GM12878 (cell line): ENCODE results near the gene CATSPERZ. TPM values are rescaled to one million over a fixed set of nuclear protein-coding genes. Genes with fewer than 3 reads are reported as not detected.
A peak's percentile ranks its signal among the peaks of the same experiment; 100 is the strongest.

Experiments used
- ATAC-seq: fragments of 200-7000 bp; cut with Tn5 transposase; 3 replicates; pipeline ENCODE4 v1.9.1; 2020; ENCODE audit warnings: mild to moderate bottlenecking, moderate library complexity
- BruUV-seq: library from RNA; stranded (reverse); fragments of 400-500 nt; replicated peaks from 2 replicates; lab custom pipeline; 2021; lab: Mats Ljungman, UMichigan
- CTCF ChIA-PET: fragments of 300-600 bp; sonication (Branson Sonifier 250); formaldehyde crosslinking; extraction: SDS; loops from one replicate; lab custom pipeline; 2021; ENCODE audit warnings: inconsistent platforms; lab: Yijun Ruan, JAX
- POLR2A ChIA-PET: fragments of 350-600 bp; formaldehyde crosslinking; extraction: SDS; loops from one replicate; lab custom pipeline; 2021; ENCODE audit warnings: inconsistent platforms; lab: Charles Lee
- RAD21 ChIA-PET: fragments of 300-600 bp; sonication (Branson Sonifier 250); formaldehyde crosslinking; loops from one replicate; lab custom pipeline; 2023; ENCODE audit warnings: antibody characterized with exemption; ENCODE audit not compliant: unreplicated experiment; lab: Charles Lee
- SMC1A ChIA-PET: fragments of 300-600 bp; sonication (Branson Sonifier 250); formaldehyde crosslinking; loops from one replicate; lab custom pipeline; 2023; ENCODE audit not compliant: unreplicated experiment, uncharacterized antibody; lab: Charles Lee
- DNase-seq: peaks from one replicate; pipeline ENCODE4 v3.0.0-alpha.2; 2011; ENCODE audit warnings: low read depth, low spot score
- FAIRE-seq: peaks from 3 replicates; lab custom pipeline; 2011; peaks lifted over from hg19 to GRCh38; lab: Jason Lieb, UNC
- H2AFZ ChIP-seq: 2 replicates; pipeline ENCODE4 v1.6.0; 2011; ENCODE audit warnings: low read depth, low read length, control low read depth; ENCODE audit not compliant: control insufficient read depth
- H3K27ac ChIP-seq: 2 replicates; pipeline ENCODE4 v1.5.1; 2011; ENCODE audit warnings: control low read depth; ENCODE audit not compliant: control insufficient read depth, insufficient read depth
- H3K27me3 ChIP-seq, 2 experiments: replicated peaks in 1 of 2; 2 replicates each; pipeline versions ENCODE4 v1.6.0 to v1.6.1; 2011; ENCODE audit warnings: low read length in 1 of 2; ENCODE audit not compliant: control insufficient read depth in 2 of 2, insufficient read depth in 2 of 2
- H3K36me3 ChIP-seq, 2 experiments: 2 replicates each; pipeline ENCODE4 v1.5.1; 2011; ENCODE audit warnings: low read length in 1 of 2; ENCODE audit not compliant: control insufficient read depth in 2 of 2, insufficient read depth in 2 of 2
- H3K4me1 ChIP-seq: 2 replicates; pipeline ENCODE4 v1.6.1; 2011; ENCODE audit warnings: mild to moderate bottlenecking, low read length, moderate library complexity, mixed read lengths; ENCODE audit not compliant: control insufficient read depth, insufficient read depth
- H3K4me2 ChIP-seq: 2 replicates; pipeline ENCODE4 v1.6.0; 2011; ENCODE audit warnings: control low read depth; ENCODE audit not compliant: control insufficient read depth, insufficient read depth
- H3K4me3 ChIP-seq: fragments of 200-600 bp; sonication (generic); 2 replicates; pipeline ENCODE4 v1.5.1; 2016
- H3K79me2 ChIP-seq: 2 replicates; pipeline ENCODE4 v1.6.0; 2011; ENCODE audit warnings: low read length; ENCODE audit not compliant: control insufficient read depth, insufficient read depth
- H3K9ac ChIP-seq: 2 replicates; pipeline ENCODE4 v1.8.0; 2011; ENCODE audit warnings: low read length, control low read depth, mixed read lengths; ENCODE audit not compliant: control insufficient read depth, insufficient read depth
- H3K9me3 ChIP-seq: replicated peaks from 3 replicates; pipeline ENCODE4 v1.5.1; 2011; ENCODE audit warnings: mild to moderate bottlenecking, low read length; ENCODE audit not compliant: control insufficient read depth, insufficient read depth
- H4K20me1 ChIP-seq: 2 replicates; pipeline ENCODE4 v1.6.0; 2011; ENCODE audit not compliant: control insufficient read depth, insufficient read depth
- IKZF2 ChIP-seq, 2 experiments: fragments of 450-650 bp; IDR thresholded peaks; 2 replicates each; pipeline ENCODE4 v1.6.1; 2017; ENCODE audit warnings: mild to moderate bottlenecking in 2 of 2, moderate library complexity in 2 of 2
- ZBTB40 ChIP-seq: fragments of 450-650 bp; IDR thresholded peaks from 2 replicates; pipeline ENCODE4 v1.6.1; 2016; ENCODE audit warnings: mild to moderate bottlenecking, moderate library complexity, borderline replicate concordance
- WGBS: methylation state at CpG from one replicate; pipeline ENCODE4 v1.1.6; 2016; ENCODE audit warnings: low lambda C conversion rate; ENCODE audit not compliant: insufficient replicate concordance, insufficient coverage; ENCODE audit errors: missing lambda C conversion rate; 5-methylcytosine and 5-hydroxymethylcytosine counted together
- in situ Hi-C: fragments of 300-500 bp; cut with MboI; formaldehyde crosslinking; loops from 9 replicates; pipeline ENCODE4 v1.14.3; 2018; ENCODE audit warnings: mixed read lengths
- intact Hi-C: fragments of 100-400 bp; cut with micrococcal nuclease; formaldehyde crosslinking; loops from one replicate; pipeline ENCODE4 v1.14.2; 2022; ENCODE audit not compliant: unreplicated experiment
- polyA plus RNA-seq, 11 experiments: library from polyadenylated mRNA; depleted of rRNA in 4 of 11; unstranded in 6 of 11; stranded (reverse) in 5 of 11; fragments of >200 nt; fragmentation: Nextera tagmentation in 4 of 11; fragmentation: Illumina TruSeq in 1 of 11; extraction: Ambion mirVana in 4 of 11; extraction: Trizol in 1 of 11; gene quantifications; 1 replicate in 1 of 11; 2 replicates in 10 of 11; pipeline versions ENCODE4 v1.2.1 to v1.2.3, GENCODE V29; 2011 to 2016; ENCODE audit warnings: inconsistent platforms in 2 of 11, missing spikeins in 2 of 11, low read depth in 1 of 11
- total RNA-seq, 4 experiments: library from RNA; depleted of rRNA in 3 of 4; stranded (reverse); fragments of >200 nt in 3 of 4; fragmentation: Illumina TruSeq in 1 of 4; extraction: Trizol in 1 of 4; gene quantifications; 2 replicates each; pipeline versions ENCODE4 v1.2.1 to v1.2.3, GENCODE V29; 2013 to 2021

CATSPERZ gene
- total and polyA plus RNA-seq, 10 of the 15 experiments (the other 5 are each of a cell fraction or from before 2014, with no cell fraction given), result 0.12 to 0.31 TPM; not detected in 8

DNA sequence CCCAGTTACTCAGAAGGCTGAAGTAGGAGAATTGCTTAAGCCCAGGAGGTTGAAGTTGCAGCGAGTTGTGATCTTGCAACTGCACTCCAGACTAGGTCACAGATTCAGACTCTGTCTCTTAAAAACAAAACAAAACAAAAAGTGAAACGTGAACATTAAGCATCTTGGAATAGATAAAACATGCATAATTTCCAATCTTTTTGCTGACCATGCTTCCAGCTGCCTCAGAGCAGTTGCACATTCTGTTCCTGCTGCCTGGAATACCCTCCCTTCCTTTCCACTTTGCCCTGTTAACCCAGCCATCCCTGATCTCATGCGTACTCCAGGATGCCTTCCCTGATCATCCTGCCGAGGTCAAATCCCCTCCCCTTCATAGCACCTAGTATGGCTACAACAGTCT lies 39.1 kb downstream of the CATSPERZ start:
- BruUV-seq, result TSS peak; percentile 85
- ATAC-seq (no peak), DNase-seq (no peak), FAIRE-seq (peak; percentile 52)
- peak overlapping the region; percentile 78 for H3K9ac ChIP-seq
- peak overlapping the region; percentile 49 for H2AFZ ChIP-seq
- 29% methylated on average over 4 of the region's 4 CpGs for WGBS
- intact Hi-C loops, result no loop called here
- RAD21 ChIA-PET, result interaction anchor here (0.6 to 3.9 kb wide), 3 partner anchors 15 to 794 kb away, joined by 3 to 53 read pairs (median 41); partner anchors contain the start of genes PRDX5 and TRMT112
- H3K27me3 ChIP-seq, result no peaks in the 10 kb centered on the region
- peaks cover 33% of the 10 kb centered on the region for H3K4me1 ChIP-seq
- H3K27ac ChIP-seq, result peak overlapping the region; percentile 77
- TF ChIP-seq IKZF2 (IDR thresholded peaks at IDR 0.05), result peak in 1 of 2 experiments; percentile 10; a peak in 1 of 4 replicates
- TF ChIP-seq ZBTB40, result no peak
- SMC1A ChIA-PET, result interaction anchor here (1.7 kb wide), 1 partner anchor 21 kb away, joined by 12 read pairs; the partner anchor contains the start of genes PRDX5 and TRMT112
- H3K36me3 ChIP-seq, result peaks cover 7 to 8% of the 10 kb centered on the region in 2 experiments; a peak in 3 of 4 replicates
- no peaks in the 10 kb centered on the region for H3K9me3 ChIP-seq
- H3K79me2 ChIP-seq, result peaks cover 24% of the 10 kb centered on the region
- H3K4me3 ChIP-seq, result peak overlapping the region; percentile 90
- peak overlapping the region; percentile 100 for H3K4me2 ChIP-seq
- no peaks in the 10 kb centered on the region; the same call in 1 of the 2 replicates for H4K20me1 ChIP-seq
- in situ Hi-C loops, result no loop called here
- CTCF ChIA-PET, result interaction anchor here (11.7 to 14.7 kb wide), 2 partner anchors 17 to 21 kb away, joined by 100 to 228 read pairs; partner anchors contain the start of genes PRDX5 and TRMT112
- POLR2A ChIA-PET, result interaction anchor here (0.7 to 4.6 kb wide), 7 partner anchors 8 to 446 kb away, joined by 3 to 37 read pairs (median 6); partner anchors contain the start of genes ESRRA, PRDX5 and TRMT112
